ENCODE data around the gene TLL1.

DNA sequence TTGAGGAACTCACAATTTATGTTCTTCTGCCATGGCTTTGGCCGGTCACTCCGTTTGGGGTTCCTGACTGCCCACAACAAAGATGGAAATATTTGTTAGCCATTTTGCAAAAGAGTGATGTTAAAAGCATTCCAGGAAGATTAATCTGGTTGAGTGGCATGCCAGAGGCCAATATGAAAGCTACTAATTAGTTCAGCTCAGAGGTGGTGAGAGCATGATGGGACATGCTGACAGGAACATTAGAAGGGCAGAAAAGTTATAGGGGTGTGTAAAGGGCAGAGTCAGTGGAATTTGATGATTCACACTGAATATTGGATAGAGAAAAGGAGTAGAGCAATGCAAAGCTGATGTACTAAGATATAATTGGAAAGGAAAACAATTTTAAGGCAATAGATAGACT is 94.4 kb downstream of the TLL1 start:
- TF ChIP-seq, protein P1, sequence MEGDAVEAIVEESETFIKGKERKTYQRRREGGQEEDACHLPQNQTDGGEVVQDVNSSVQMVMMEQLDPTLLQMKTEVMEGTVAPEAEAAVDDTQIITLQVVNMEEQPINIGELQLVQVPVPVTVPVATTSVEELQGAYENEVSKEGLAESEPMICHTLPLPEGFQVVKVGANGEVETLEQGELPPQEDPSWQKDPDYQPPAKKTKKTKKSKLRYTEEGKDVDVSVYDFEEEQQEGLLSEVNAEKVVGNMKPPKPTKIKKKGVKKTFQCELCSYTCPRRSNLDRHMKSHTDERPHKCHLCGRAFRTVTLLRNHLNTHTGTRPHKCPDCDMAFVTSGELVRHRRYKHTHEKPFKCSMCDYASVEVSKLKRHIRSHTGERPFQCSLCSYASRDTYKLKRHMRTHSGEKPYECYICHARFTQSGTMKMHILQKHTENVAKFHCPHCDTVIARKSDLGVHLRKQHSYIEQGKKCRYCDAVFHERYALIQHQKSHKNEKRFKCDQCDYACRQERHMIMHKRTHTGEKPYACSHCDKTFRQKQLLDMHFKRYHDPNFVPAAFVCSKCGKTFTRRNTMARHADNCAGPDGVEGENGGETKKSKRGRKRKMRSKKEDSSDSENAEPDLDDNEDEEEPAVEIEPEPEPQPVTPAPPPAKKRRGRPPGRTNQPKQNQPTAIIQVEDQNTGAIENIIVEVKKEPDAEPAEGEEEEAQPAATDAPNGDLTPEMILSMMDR (IDR thresholded peaks at IDR 0.05 in 8 of 11, conservative IDR thresholded peaks at IDR 0.05 in 3 of 11) = no peak
- TF ChIP-seq POLR2AphosphoS5 (IDR thresholded peaks at IDR 0.05) = no peak
- TF ChIP-seq POLR2A (IDR thresholded peaks at IDR 0.05) = no peak

Data from spleen (tissue), 7 donors.